ENCODE data around the gene GLE1. TPM values are rescaled to one million over a fixed set of nuclear protein-coding genes. Genes with fewer than 3 reads are reported as not detected.

The GLE1 gene
- total RNA-seq, 2 donors from 2014 or later, result 14.7 to 16.6 TPM

DNA sequence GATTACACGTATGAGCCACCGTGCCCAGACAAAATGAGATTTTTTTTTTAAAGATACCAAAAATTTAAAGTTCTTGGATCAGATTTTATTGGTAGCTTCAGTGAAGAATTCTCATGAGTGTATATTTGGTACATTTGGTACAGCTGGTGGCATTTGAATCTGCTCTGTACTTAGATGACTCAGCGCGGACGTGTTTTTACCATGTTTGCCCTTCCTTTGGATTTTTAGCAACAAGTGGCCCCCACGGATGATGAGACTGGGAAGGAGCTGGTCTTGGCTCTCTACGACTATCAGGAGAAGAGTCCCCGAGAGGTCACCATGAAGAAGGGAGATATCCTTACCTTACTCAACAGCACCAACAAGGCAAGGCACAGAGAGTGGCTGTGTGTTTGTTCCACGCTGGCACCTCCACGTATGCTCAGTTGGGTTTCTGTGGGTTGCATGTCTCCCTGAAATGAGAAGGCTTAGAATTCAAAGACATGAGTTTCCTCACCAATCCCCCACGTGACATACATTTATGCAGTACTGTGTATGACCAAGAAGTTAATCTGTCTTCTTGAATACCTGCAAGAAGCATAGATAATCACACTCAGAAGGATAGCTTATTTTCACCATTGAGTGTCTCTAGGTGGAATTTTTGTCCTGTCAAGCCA lies 84.2 kb downstream of the GLE1 start:
- H3K27me3 ChIP-seq (ENCODE audit: control insufficient read depth, insufficient read depth, low read length, poor library complexity, severe bottlenecking), result no peaks in the 10 kb centered on the region
- no peak overlapping the region for H3K4me3 Mint-ChIP-seq
- no peaks in the 10 kb centered on the region for H3K27me3 Mint-ChIP-seq (ENCODE audit: insufficient read depth)
- no peak for DNase-seq
- H3K9ac ChIP-seq (ENCODE audit: extremely low read depth, low read length, poor library complexity, severe bottlenecking), result no peak overlapping the region
- no peaks in the 10 kb centered on the region for H3K4me1 ChIP-seq (ENCODE audit: control insufficient read depth, insufficient read depth, low read length)
- H3K27ac ChIP-seq (ENCODE audit: low read depth, low read length), result no peak overlapping the region
- H3K36me3 Mint-ChIP-seq (ENCODE audit: low read depth), result peaks cover 82% of the 10 kb centered on the region
- no peaks in the 10 kb centered on the region for H3K9me3 ChIP-seq (ENCODE audit: control insufficient read depth, low read length)
- WGBS, 2 experiments (ENCODE audit: insufficient coverage in 1 of 2, insufficient read length in 1 of 2), result 92 to 94% methylated on average over 2 to 11 of the region's 11 CpGs
- H3K9me3 Mint-ChIP-seq, result no peaks in the 10 kb centered on the region
- H3K4me1 Mint-ChIP-seq, result no peaks in the 10 kb centered on the region
- TF ChIP-seq, protein P1, sequence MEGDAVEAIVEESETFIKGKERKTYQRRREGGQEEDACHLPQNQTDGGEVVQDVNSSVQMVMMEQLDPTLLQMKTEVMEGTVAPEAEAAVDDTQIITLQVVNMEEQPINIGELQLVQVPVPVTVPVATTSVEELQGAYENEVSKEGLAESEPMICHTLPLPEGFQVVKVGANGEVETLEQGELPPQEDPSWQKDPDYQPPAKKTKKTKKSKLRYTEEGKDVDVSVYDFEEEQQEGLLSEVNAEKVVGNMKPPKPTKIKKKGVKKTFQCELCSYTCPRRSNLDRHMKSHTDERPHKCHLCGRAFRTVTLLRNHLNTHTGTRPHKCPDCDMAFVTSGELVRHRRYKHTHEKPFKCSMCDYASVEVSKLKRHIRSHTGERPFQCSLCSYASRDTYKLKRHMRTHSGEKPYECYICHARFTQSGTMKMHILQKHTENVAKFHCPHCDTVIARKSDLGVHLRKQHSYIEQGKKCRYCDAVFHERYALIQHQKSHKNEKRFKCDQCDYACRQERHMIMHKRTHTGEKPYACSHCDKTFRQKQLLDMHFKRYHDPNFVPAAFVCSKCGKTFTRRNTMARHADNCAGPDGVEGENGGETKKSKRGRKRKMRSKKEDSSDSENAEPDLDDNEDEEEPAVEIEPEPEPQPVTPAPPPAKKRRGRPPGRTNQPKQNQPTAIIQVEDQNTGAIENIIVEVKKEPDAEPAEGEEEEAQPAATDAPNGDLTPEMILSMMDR (conservative IDR thresholded peaks at IDR 0.05), result no peak
- no peak overlapping the region for H3K27ac Mint-ChIP-seq
- no peak overlapping the region for H3K4me3 ChIP-seq (ENCODE audit: low read length)
- peaks cover 89% of the 10 kb centered on the region for H3K36me3 ChIP-seq (ENCODE audit: control insufficient read depth, insufficient read depth, low read length)

Other genes with a start within 250 kb of the GLE1 start
- gene GOLGA2, start 228.7 kb upstream of the GLE1 start, total RNA-seq, result 100 to 1,000 TPM in 1 of 2 donors, 10 to 100 TPM in 1; 91.9 to 101 TPM
- gene SWI5, start 228.4 kb upstream of the GLE1 start, total RNA-seq, result 10 to 100 TPM; 33.4 to 46.9 TPM
- gene TRUB2, start 182.3 kb upstream of the GLE1 start, total RNA-seq, result 10 to 100 TPM; 30.6 to 31.8 TPM
- gene COQ4, start 181.9 kb upstream of the GLE1 start, total RNA-seq, result 10 to 100 TPM; 48.1 to 50.7 TPM
- gene SLC27A4, start 164.2 kb upstream of the GLE1 start, total RNA-seq, result 10 to 100 TPM; 22.4 to 25.0 TPM
- gene URM1, start 133.3 kb upstream of the GLE1 start, total RNA-seq, result 10 to 100 TPM; 51.5 to 60.4 TPM
- 10 to 100 TPM; 18.5 to 26.5 TPM for gene CERCAM, start 83.9 kb upstream of the GLE1 start, total RNA-seq
- 10 to 100 TPM; 34.5 to 48.7 TPM for gene ODF2, start 48.7 kb upstream of the GLE1 start, total RNA-seq
- gene SPTAN1, start 47.9 kb downstream of the GLE1 start, total RNA-seq, result 100 to 1,000 TPM; 309 to 319 TPM
- 100 to 1,000 TPM in 1 of 2 donors, 10 to 100 TPM in 1; 87.8 to 119 TPM for gene DYNC2I2, start 152.1 kb downstream of the GLE1 start, total RNA-seq
- gene SET, start 184.5 kb downstream of the GLE1 start, total RNA-seq, result 100 to 1,000 TPM; 762 to 795 TPM
- gene PKN3, start 197.8 kb downstream of the GLE1 start, total RNA-seq, result 10 to 100 TPM; 26.0 to 27.2 TPM
- 10 to 100 TPM; 50.5 to 59.6 TPM for gene ZDHHC12, start 219.4 kb downstream of the GLE1 start, total RNA-seq